HG03565 (cell line): ENCODE results near the gene DGKG.

Experiments
- ATAC-seq: cut with Tn5 transposase; IDR thresholded peaks from one replicate; pipeline ENCODE4 v1.9.1; 2021; ENCODE audit warnings: mild to moderate bottlenecking, moderate library complexity; ENCODE audit not compliant: unreplicated experiment

Gene DGKG

GRCh38 chr3:186118692-186119091 is 243.3 kb downstream of the DGKG start:
- ATAC-seq: no peak

GRCh38 chr3:186117521-186118134 is 244.4 kb downstream of the DGKG start:
- ATAC-seq: no peak

GRCh38 chr3:186115239-186115996 is 246.6 kb downstream of the DGKG start:
- ATAC-seq: no peak

GRCh38 chr3:186110975-186111974 is 250.8 kb downstream of the DGKG start:
- no peak for ATAC-seq

- ATAC-seq: no peak
These were observed 251.9 kb downstream of the DGKG start for GRCh38 chr3:186109897-186110803.

GRCh38 chr3:186108941-186109865 is 252.8 kb downstream of the DGKG start, which contains the start of gene ETV5:
Gene ETV5 (minus strand): TSS chr3:186109089. CDS start chr3:186105868, 3,221 bp downstream.
- ATAC-seq: peak; percentile 90

GRCh38 chr3:186108106-186108940 is 253.7 kb downstream of the DGKG start:
- ATAC-seq: no peak

- no peak for ATAC-seq
These were observed 254.6 kb downstream of the DGKG start for GRCh38 chr3:186107215-186108105.

GRCh38 chr3:186105543-186105942 is 256.5 kb downstream of the DGKG start:
- ATAC-seq: no peak

GRCh38 chr3:186102687-186103086 is 259.3 kb downstream of the DGKG start:
- no peak for ATAC-seq

- ATAC-seq: no peak
These were observed 261.6 kb downstream of the DGKG start for GRCh38 chr3:186100398-186100797.

- ATAC-seq: no peak
These were observed 262.9 kb downstream of the DGKG start for GRCh38 chr3:186099178-186099577.

GRCh38 chr3:186098740-186099139 is 263.3 kb downstream of the DGKG start:
- ATAC-seq: no peak

- no peak for ATAC-seq
These were observed 264.2 kb downstream of the DGKG start for GRCh38 chr3:186097663-186098451.

- ATAC-seq: no peak
These were observed 264.7 kb downstream of the DGKG start for GRCh38 chr3:186097317-186097662.
